GM12878 (cell line): Measurements from ENCODE around the gene ABCC1. TPM values are rescaled to one million over a fixed set of nuclear protein-coding genes. Genes with fewer than 3 reads are reported as not detected.

Experiments used
- ATAC-seq: fragments of 200-7000 bp; cut with Tn5 transposase; 3 replicates; pipeline ENCODE4 v1.9.1; 2020; ENCODE audit warnings: mild to moderate bottlenecking, moderate library complexity
- BruUV-seq: library from RNA; stranded (reverse); fragments of 400-500 nt; replicated peaks from 2 replicates; lab custom pipeline; 2021; lab: Mats Ljungman, UMichigan
- CTCF ChIA-PET: fragments of 300-600 bp; sonication (Branson Sonifier 250); formaldehyde crosslinking; extraction: SDS; loops from one replicate; lab custom pipeline; 2021; ENCODE audit warnings: inconsistent platforms; lab: Yijun Ruan, JAX
- POLR2A ChIA-PET: fragments of 350-600 bp; formaldehyde crosslinking; extraction: SDS; loops from one replicate; lab custom pipeline; 2021; ENCODE audit warnings: inconsistent platforms; lab: Charles Lee
- RAD21 ChIA-PET: fragments of 300-600 bp; sonication (Branson Sonifier 250); formaldehyde crosslinking; loops from one replicate; lab custom pipeline; 2023; ENCODE audit warnings: antibody characterized with exemption; ENCODE audit not compliant: unreplicated experiment; lab: Charles Lee
- SMC1A ChIA-PET: fragments of 300-600 bp; sonication (Branson Sonifier 250); formaldehyde crosslinking; loops from one replicate; lab custom pipeline; 2023; ENCODE audit not compliant: unreplicated experiment, uncharacterized antibody; lab: Charles Lee
- DNase-seq: peaks from one replicate; pipeline ENCODE4 v3.0.0-alpha.2; 2011; ENCODE audit warnings: low read depth, low spot score
- FAIRE-seq: peaks from 3 replicates; lab custom pipeline; 2011; peaks lifted over from hg19 to GRCh38; lab: Jason Lieb, UNC
- H2AFZ ChIP-seq: 2 replicates; pipeline ENCODE4 v1.6.0; 2011; ENCODE audit warnings: low read depth, low read length, control low read depth; ENCODE audit not compliant: control insufficient read depth
- H3K27ac ChIP-seq: 2 replicates; pipeline ENCODE4 v1.5.1; 2011; ENCODE audit warnings: control low read depth; ENCODE audit not compliant: control insufficient read depth, insufficient read depth
- H3K27me3 ChIP-seq, 2 experiments: replicated peaks in 1 of 2; 2 replicates each; pipeline versions ENCODE4 v1.6.0 to v1.6.1; 2011; ENCODE audit warnings: low read length in 1 of 2; ENCODE audit not compliant: control insufficient read depth in 2 of 2, insufficient read depth in 2 of 2
- H3K36me3 ChIP-seq, 2 experiments: 2 replicates each; pipeline ENCODE4 v1.5.1; 2011; ENCODE audit warnings: low read length in 1 of 2; ENCODE audit not compliant: control insufficient read depth in 2 of 2, insufficient read depth in 2 of 2
- H3K4me1 ChIP-seq: 2 replicates; pipeline ENCODE4 v1.6.1; 2011; ENCODE audit warnings: mild to moderate bottlenecking, low read length, moderate library complexity, mixed read lengths; ENCODE audit not compliant: control insufficient read depth, insufficient read depth
- H3K4me2 ChIP-seq: 2 replicates; pipeline ENCODE4 v1.6.0; 2011; ENCODE audit warnings: control low read depth; ENCODE audit not compliant: control insufficient read depth, insufficient read depth
- H3K4me3 ChIP-seq: fragments of 200-600 bp; sonication (generic); 2 replicates; pipeline ENCODE4 v1.5.1; 2016
- H3K79me2 ChIP-seq: 2 replicates; pipeline ENCODE4 v1.6.0; 2011; ENCODE audit warnings: low read length; ENCODE audit not compliant: control insufficient read depth, insufficient read depth
- H3K9ac ChIP-seq: 2 replicates; pipeline ENCODE4 v1.8.0; 2011; ENCODE audit warnings: low read length, control low read depth, mixed read lengths; ENCODE audit not compliant: control insufficient read depth, insufficient read depth
- H3K9me3 ChIP-seq: replicated peaks from 3 replicates; pipeline ENCODE4 v1.5.1; 2011; ENCODE audit warnings: mild to moderate bottlenecking, low read length; ENCODE audit not compliant: control insufficient read depth, insufficient read depth
- H4K20me1 ChIP-seq: 2 replicates; pipeline ENCODE4 v1.6.0; 2011; ENCODE audit not compliant: control insufficient read depth, insufficient read depth
- CTCF ChIP-seq, 3 experiments: IDR thresholded peaks in 2 of 3; conservative IDR thresholded peaks in 1 of 3; 2 replicates each; pipeline ENCODE4 v1.5.1; 2011; ENCODE audit warnings: low read depth in 3 of 3, low read length in 3 of 3, mild to moderate bottlenecking in 3 of 3, control low read depth in 2 of 3, moderate library complexity in 2 of 3, inconsistent platforms in 1 of 3, mixed read lengths in 1 of 3; ENCODE audit not compliant: control insufficient read depth in 2 of 3, insufficient read depth in 1 of 3; ENCODE audit errors: extremely low read depth in 1 of 3
- NFYA ChIP-seq: IDR thresholded peaks from 2 replicates; pipeline ENCODE4 v1.6.1; 2011; ENCODE audit warnings: low read depth, mild to moderate bottlenecking, low read length, improper control_type of control experiment, borderline replicate concordance
- ZNF384 ChIP-seq: IDR thresholded peaks from 2 replicates; pipeline ENCODE4 v1.6.1; 2012; ENCODE audit warnings: low read depth, mild to moderate bottlenecking, low read length, improper control_type of control experiment, borderline replicate concordance
- WGBS: methylation state at CpG from one replicate; pipeline ENCODE4 v1.1.6; 2016; ENCODE audit warnings: low lambda C conversion rate; ENCODE audit not compliant: insufficient replicate concordance, insufficient coverage; ENCODE audit errors: missing lambda C conversion rate; 5-methylcytosine and 5-hydroxymethylcytosine counted together
- in situ Hi-C: fragments of 300-500 bp; cut with MboI; formaldehyde crosslinking; loops from 9 replicates; pipeline ENCODE4 v1.14.3; 2018; ENCODE audit warnings: mixed read lengths
- intact Hi-C: fragments of 100-400 bp; cut with micrococcal nuclease; formaldehyde crosslinking; loops from one replicate; pipeline ENCODE4 v1.14.2; 2022; ENCODE audit not compliant: unreplicated experiment
- polyA plus RNA-seq, 11 experiments: library from polyadenylated mRNA; depleted of rRNA in 4 of 11; unstranded in 6 of 11; stranded (reverse) in 5 of 11; fragments of >200 nt; fragmentation: Nextera tagmentation in 4 of 11; fragmentation: Illumina TruSeq in 1 of 11; extraction: Ambion mirVana in 4 of 11; extraction: Trizol in 1 of 11; gene quantifications; 1 replicate in 1 of 11; 2 replicates in 10 of 11; pipeline versions ENCODE4 v1.2.1 to v1.2.3, GENCODE V29; 2011 to 2016; ENCODE audit warnings: inconsistent platforms in 2 of 11, missing spikeins in 2 of 11, low read depth in 1 of 11
- total RNA-seq, 4 experiments: library from RNA; depleted of rRNA in 3 of 4; stranded (reverse); fragments of >200 nt in 3 of 4; fragmentation: Illumina TruSeq in 1 of 4; extraction: Trizol in 1 of 4; gene quantifications; 2 replicates each; pipeline versions ENCODE4 v1.2.1 to v1.2.3, GENCODE V29; 2013 to 2021

Gene ABCC1
- total and polyA plus RNA-seq, 10 of the 15 experiments (the other 5 are each of a cell fraction or from before 2014, with no cell fraction given) = 3.2 to 44.6 (median 14.5) TPM

GRCh38 chr16:16143038-16143763 is 193.8 kb downstream of the ABCC1 start:
- WGBS = 69% methylated on average over 13 of the region's 15 CpGs
- ATAC-seq (peak; percentile 53), DNase-seq (no peak), FAIRE-seq (no peak)
- intact Hi-C loops (no loop called here), in situ Hi-C loops (no loop called here)
- H3K27ac ChIP-seq = no peak overlapping the region
- no peaks in the 10 kb centered on the region for H3K79me2 ChIP-seq
- H3K4me1 ChIP-seq = 0 out of 2 replicates have a peak, but pooled peaks cover 2% of the 10 kb centered on the region
- H3K4me3 ChIP-seq = no peak overlapping the region
- SMC1A ChIA-PET = no interaction called here
- RAD21 ChIA-PET = no interaction called here
- H3K9ac ChIP-seq = no peak overlapping the region
- no peak overlapping the region for H2AFZ ChIP-seq
- H3K27me3 ChIP-seq = no peaks in the 10 kb centered on the region
- TF ChIP-seq ZNF384 (0 out of 2 replicates have a peak, but pooled peaks have one; percentile 43), CTCF (IDR thresholded peaks at IDR 0.05 in 2 of 3, conservative IDR thresholded peaks at IDR 0.05 in 1 of 3; ENCODE audit: control insufficient read depth in 2 of 3, extremely low read depth in 1 of 3, insufficient read depth in 1 of 3, low read depth in 3 of 3, low read length in 3 of 3) (peak; percentile 26 to 46 (median 36); a peak in 4 of 6 replicates), NFYA (no peak)
- CTCF ChIA-PET = no interaction called here
- no peaks in the 10 kb centered on the region for H3K9me3 ChIP-seq
- H4K20me1 ChIP-seq = no peaks in the 10 kb centered on the region
- no TSS peak for BruUV-seq
- POLR2A ChIA-PET = no interaction called here
- peaks cover 19 to 26% of the 10 kb centered on the region in 2 experiments for H3K36me3 ChIP-seq
- H3K4me2 ChIP-seq = no peak overlapping the region
